IPS DF 6.9 (cell line): ENCODE measurements around the gene GAS7.
"Not testable (repeated sequence)": the region's sequence is repeated elsewhere in the genome, so short reads cannot be mapped to it uniquely, and the experiment has no call there.

Experiments used
- DNase-seq: peaks from one replicate; pipeline ENCODE4 v3.0.0-alpha.2; 2013; ENCODE audit warnings: low read depth, low spot score
- H3K27ac ChIP-seq: one replicate; pipeline ENCODE4 v1.5.1; 2013; ENCODE audit warnings: low read length, control low read depth
- H3K27me3 ChIP-seq: 2 replicates; pipeline ENCODE4 v1.6.1; 2013; ENCODE audit warnings: mild to moderate bottlenecking, low read length; ENCODE audit not compliant: control insufficient read depth, insufficient read depth
- H3K36me3 ChIP-seq: 2 replicates; pipeline ENCODE4 v1.6.1; 2013; ENCODE audit warnings: low read length; ENCODE audit not compliant: control insufficient read depth, insufficient read depth
- H3K4me1 ChIP-seq: 2 replicates; pipeline ENCODE4 v1.6.1; 2013; ENCODE audit warnings: low read length; ENCODE audit not compliant: control insufficient read depth, insufficient read depth
- H3K4me3 ChIP-seq: 2 replicates; pipeline ENCODE4 v1.5.1; 2013; ENCODE audit warnings: mild to moderate bottlenecking, low read length
- H3K9me3 ChIP-seq: 2 replicates; pipeline ENCODE4 v1.6.1; 2013; ENCODE audit warnings: low read length, inconsistent platforms; ENCODE audit not compliant: control insufficient read depth, insufficient read depth
- WGBS: extraction: QIAGEN DNeasy Blood & Tissue Kit; methylation state at CpG from one replicate; pipeline ENCODE4 v1.1.7; 2013; ENCODE audit warnings: mixed read lengths, missing lambda C conversion rate; ENCODE audit not compliant: insufficient read length, insufficient coverage; 5-methylcytosine and 5-hydroxymethylcytosine counted together

The GAS7 gene

DNA sequence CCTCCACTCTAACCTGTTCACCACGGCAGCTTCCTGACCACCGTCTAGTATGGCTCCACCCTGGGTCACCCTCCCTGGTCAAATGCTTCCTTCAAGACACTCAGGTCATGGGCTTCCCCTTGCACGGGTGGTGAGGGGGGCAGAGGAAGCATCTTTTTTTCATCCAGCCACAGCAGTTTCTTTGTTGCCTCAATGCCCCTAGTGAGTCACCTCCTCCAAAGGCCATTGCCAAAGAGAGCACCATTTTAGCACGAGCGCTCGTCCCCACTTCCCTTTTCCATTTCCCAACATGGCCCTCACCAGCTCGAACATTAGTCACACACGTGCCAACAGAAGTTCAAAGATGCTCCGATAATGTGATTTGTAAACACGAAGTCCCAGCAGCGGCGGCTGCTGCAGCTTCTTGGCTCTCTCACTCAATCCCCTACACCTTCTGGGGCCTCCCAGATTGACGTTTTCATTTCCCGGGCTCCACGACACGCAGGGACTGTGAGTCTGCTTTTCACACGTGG lies 134.6 kb downstream of the GAS7 start:
- no peak overlapping the region for H3K4me3 ChIP-seq
- DNase-seq: no peak
- H3K4me1 ChIP-seq: 0 out of 2 replicates have a peak, but pooled peaks cover 2% of the 10 kb centered on the region
- H3K9me3 ChIP-seq: no peaks in the 10 kb centered on the region
- no peaks in the 10 kb centered on the region for H3K36me3 ChIP-seq
- H3K27me3 ChIP-seq: no peaks in the 10 kb centered on the region
- H3K27ac ChIP-seq: no peak overlapping the region
- WGBS: no CpG with 5 or more reads among the region's 17 CpGs

DNA sequence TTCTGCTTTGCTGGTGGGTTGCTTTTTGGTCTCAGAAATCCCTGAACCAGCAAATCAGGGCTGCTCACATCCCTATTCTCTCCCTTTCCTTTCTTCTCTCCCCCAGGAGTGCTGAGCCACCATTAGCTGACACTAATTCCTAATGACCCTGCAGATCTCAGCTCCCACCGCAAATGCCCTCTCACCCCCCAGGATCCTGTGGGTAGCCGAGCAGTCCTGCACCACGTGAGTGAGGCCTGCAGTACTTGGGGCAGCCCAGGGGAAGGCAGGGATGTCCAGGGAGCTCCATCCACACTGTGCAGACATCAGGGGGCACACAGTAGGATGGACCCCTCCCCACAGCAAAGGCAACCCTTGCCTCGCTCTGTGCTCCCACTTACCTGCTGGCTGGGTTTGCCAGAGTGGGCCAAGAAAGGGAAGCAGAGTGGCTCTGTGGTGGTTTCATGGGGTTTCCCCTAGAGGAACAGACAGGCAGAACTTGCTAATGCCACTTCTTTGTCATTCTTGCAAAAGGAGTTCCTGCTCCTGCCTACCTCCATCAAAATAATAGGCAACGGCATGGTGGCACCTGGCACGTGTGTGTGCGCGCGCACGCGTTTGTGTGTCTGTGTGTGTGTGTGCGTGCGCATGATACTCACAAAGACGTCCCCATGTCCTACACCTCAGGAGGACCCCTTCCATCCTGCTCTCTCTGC lies 135.6 kb downstream of the GAS7 start:
- H3K27me3 ChIP-seq: no peaks in the 10 kb centered on the region
- no peak for DNase-seq
- no peak overlapping the region for H3K4me3 ChIP-seq
- no peaks in the 10 kb centered on the region for H3K9me3 ChIP-seq
- no peaks in the 10 kb centered on the region for H3K36me3 ChIP-seq
- no CpG with 5 or more reads among the region's 14 CpGs for WGBS
- no peak overlapping the region for H3K27ac ChIP-seq
- H3K4me1 ChIP-seq: 0 out of 2 replicates have a peak, but pooled peaks cover 2% of the 10 kb centered on the region

DNA sequence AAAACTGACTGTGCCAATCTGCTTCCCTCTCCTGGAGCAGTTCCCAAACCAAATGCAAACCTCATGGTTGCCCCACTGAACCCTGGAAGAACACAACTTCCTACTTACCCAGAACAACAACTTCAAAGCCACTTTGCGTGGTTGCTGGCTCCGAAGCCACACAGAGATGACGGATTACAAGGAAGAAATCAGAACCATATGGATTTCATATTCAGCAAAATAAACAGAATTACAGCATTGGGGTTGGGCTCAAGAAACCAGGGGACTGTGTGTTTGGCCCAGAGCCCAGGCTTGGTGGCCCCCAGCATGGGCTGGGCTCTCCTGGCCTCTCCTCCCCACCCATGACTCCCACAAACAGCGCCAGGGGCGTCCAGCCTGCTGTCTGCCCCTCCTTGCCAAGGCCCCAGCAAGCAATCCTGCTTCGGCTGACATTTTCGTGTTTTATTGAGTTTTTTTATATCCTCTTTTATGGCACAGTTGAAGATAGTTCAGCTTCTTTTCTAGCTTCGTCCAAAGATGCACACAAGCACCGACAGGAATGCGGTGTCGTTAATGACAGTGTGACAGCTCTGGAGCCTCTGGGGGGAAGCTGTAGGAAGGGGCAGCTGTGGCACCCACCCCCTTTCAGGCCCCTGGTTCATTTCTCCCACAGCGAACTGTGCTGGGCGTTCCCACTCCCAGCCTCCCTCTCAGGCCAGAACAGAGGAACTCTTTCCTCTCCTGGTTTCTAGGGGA lies 137.1 kb downstream of the GAS7 start:
- Histone ChIP-seq H3K27ac (no peak overlapping the region), H3K36me3 (no peaks in the 10 kb centered on the region), H3K4me3 (no peak overlapping the region), H3K27me3 (no peaks in the 10 kb centered on the region), H3K9me3 (no peaks in the 10 kb centered on the region), H3K4me1 (0 out of 2 replicates have a peak, but pooled peaks cover 2% of the 10 kb centered on the region)
- no peak for DNase-seq
- no CpG with 5 or more reads among the region's 13 CpGs for WGBS

DNA sequence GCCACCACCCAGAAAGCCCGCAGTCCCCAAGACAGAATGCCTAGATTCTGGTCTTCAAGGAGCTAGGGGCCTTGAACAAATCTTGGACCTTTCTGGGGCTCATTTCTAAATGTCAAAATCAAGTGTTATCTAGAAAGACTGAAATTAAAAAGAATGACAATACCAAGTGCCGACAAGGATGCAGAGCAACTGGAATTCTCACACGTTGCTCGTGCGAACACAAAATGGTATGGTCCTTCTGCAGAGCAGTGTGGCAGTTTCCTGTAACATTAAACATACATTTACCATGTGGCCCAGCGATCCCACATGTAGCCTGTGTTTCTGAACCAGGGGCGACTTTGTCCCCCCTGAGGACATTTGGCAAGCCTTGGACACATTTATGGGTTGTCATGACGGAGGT lies 137.9 kb downstream of the GAS7 start:
- no peak overlapping the region for H3K27ac ChIP-seq
- no peaks in the 10 kb centered on the region for H3K36me3 ChIP-seq
- H3K4me3 ChIP-seq: no peak overlapping the region
- 0 out of 2 replicates have a peak, but pooled peaks cover 2% of the 10 kb centered on the region for H3K4me1 ChIP-seq
- H3K27me3 ChIP-seq: no peaks in the 10 kb centered on the region
- no peaks in the 10 kb centered on the region for H3K9me3 ChIP-seq
- no peak for DNase-seq
- WGBS: no CpG with 5 or more reads among the region's 8 CpGs

DNA sequence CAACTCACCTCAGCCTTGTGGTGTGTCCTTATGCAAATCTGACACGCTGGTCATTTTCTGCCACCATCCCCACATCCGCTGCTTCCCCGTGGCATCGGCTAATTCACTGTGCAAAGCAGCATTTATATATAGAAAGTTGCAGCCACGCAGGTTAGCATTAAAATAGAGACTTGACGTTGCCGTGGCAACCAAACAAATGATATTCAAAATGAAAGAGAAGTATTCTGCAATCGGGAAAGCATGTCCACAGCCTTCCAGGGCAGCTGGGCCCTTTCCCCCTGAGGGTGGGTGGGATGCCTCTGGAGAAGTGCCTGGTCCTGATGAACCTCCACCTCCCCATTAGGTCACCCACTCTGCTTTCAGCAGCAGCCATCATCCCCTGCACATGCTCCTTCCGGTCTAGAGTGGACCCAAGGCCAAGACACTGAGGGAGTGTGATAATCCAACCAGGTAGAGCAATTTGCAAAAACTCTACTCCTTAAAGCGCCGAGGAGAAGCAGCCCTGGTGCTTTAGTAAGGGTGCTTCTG lies 138.7 kb downstream of the GAS7 start:
- Histone ChIP-seq H3K27ac (no peak overlapping the region), H3K9me3 (no peaks in the 10 kb centered on the region), H3K27me3 (no peaks in the 10 kb centered on the region), H3K4me3 (no peak overlapping the region), H3K4me1 (0 out of 2 replicates have a peak, but pooled peaks cover 2% of the 10 kb centered on the region), H3K36me3 (no peaks in the 10 kb centered on the region)
- WGBS: no CpG with 5 or more reads among the region's 11 CpGs
- DNase-seq: no peak

DNA sequence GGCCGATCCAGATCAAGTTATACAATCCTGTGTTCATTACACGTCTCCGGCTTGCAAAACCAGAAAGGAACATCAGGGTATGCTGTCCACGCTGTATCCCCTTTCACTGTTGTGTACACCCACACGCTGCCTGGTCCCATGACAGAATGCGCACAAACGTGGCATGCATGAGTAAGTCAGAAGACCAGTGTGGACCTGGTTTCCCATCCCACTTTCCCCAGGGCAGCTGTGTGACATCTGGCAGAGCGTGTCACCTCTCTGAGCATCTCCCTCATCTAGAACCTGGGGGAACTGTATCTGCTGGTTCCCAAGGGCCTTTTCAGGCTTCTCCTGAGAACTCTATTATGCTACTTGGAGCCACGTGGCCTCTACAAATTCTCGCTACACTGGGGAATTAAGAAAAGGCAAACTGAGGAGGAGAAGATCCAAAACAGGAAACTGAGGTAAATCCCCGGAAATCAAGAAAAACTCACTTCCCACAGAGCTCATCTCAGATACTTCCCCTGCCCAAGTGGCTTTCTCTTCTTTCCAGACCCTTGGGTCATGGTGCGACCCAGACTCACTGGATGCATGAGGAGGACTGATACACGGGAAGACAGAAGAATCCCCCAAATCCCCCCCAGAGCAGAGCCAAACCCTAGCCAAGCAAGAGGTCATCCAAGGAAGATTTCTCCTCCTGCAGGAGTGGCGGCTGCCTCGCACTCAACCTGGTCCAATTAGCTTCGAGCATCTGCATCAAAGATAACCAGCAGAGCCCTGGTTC lies 139.3 kb downstream of the GAS7 start:
- H3K4me1 ChIP-seq: 0 out of 2 replicates have a peak, but pooled peaks cover 2% of the 10 kb centered on the region
- no peak for DNase-seq
- no peak overlapping the region for H3K27ac ChIP-seq
- H3K4me3 ChIP-seq: no peak overlapping the region
- no peaks in the 10 kb centered on the region for H3K9me3 ChIP-seq
- WGBS: no CpG with 5 or more reads among the region's 16 CpGs
- no peaks in the 10 kb centered on the region for H3K36me3 ChIP-seq
- H3K27me3 ChIP-seq: no peaks in the 10 kb centered on the region

DNA sequence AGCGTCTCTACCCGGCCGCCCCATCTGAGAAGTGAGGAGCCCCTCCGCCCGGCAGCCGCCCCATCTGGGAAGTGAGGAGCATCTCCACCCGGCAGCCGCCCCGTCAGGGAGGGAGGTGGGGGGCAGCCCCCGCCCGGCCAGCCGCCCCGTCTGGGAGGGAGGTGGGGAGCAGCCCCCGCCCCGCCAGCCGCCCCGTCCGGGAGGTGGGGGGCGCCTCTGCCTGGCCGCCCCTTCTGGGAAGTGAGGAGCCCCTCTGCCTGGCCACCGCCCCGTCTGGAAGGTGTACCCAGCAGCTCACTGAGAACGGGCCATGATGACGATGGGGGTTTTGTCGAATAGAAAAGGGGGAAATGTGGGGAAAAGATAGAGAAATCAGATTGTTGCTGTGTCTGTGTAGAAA lies 140.9 kb downstream of the GAS7 start:
- H3K36me3 ChIP-seq: not testable (repeated sequence)

DNA sequence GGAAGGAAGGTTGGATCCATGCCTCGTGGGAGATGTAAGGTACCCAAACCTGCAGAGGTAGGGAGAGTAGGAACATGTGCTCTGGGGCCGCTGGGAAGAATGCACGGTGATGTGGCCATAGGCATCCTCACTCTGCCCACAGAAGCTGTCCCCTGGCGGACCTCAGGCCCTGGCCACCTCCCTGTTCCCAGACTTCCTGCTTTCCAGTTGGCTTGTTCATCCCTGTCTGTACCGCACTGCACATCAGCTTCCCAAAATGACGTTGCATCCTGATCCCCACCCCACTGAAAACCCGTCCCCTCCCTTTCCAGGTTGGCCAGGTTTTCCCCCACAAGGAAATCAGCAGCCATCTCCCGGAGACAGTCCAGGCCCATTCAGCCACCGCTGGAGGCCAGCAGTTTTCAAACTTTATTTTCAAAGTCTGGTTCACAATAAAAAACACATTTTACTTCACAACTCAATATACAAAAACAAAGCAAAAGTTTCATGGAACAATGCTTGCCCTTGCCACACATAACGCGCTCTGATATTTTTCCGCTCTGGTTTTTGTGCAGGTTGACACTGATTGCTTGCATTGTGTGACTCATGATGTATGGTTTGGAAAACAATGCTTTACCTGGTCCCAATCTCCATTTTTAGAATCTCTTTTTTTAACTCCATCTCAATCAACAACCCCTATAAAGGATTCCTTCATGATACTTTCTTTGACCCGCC lies 143.0 kb downstream of the GAS7 start:
- no peaks in the 10 kb centered on the region for H3K9me3 ChIP-seq
- H3K27ac ChIP-seq: no peak overlapping the region
- H3K36me3 ChIP-seq: no peaks in the 10 kb centered on the region
- no peaks in the 10 kb centered on the region for H3K4me1 ChIP-seq
- H3K27me3 ChIP-seq: no peaks in the 10 kb centered on the region
- no peak for DNase-seq
- WGBS: no CpG with 5 or more reads among the region's 13 CpGs
- no peak overlapping the region for H3K4me3 ChIP-seq

More for the DNA sequence above, 140.9 kb downstream of the GAS7 start:
- H3K27ac ChIP-seq, DNase-seq, H3K4me3 ChIP-seq, H3K9me3 ChIP-seq, H3K27me3 ChIP-seq, H3K4me1 ChIP-seq: not testable (repeated sequence)
- no CpG with 5 or more reads among the region's 25 CpGs for WGBS

DNA sequence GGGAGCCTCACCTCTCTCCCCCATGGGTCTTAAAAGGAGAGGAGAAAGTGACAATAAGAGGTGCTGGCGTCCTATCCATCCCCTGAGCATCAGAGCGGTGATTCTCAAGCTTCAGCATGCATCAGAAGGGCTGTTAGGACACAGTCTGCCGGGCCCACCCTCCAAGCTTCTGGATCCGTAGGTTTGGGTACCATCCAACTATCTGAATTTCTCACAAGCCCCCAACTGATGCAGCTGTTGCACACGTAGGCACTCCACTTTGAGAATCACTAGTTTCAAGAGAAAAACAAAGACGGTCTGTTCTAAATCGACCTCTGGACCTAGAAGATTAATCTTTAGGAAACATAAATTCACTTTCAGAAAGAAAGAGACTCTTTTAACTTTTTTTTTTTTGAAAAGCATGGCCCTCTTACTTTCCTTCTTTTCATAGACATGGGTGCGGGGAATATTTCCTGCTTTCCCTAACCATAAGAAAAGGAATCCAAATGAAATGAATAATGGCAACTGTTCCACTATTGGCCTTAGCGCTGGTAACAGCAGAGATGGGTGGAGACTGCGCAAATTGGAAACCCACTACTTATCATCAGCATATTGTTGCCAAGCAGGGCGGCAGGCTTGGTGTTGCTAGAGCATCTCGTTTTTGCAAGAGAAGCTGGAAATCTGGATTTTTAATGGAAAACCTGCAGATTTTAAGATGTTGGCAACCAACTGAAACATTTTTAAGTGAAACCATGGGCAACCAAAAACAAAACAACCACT lies 144.4 kb downstream of the GAS7 start:
- no peaks in the 10 kb centered on the region for H3K36me3 ChIP-seq
- WGBS: no CpG with 5 or more reads among the region's 12 CpGs
- H3K9me3 ChIP-seq: no peaks in the 10 kb centered on the region
- H3K4me3 ChIP-seq: no peak overlapping the region
- H3K27ac ChIP-seq: no peak overlapping the region
- DNase-seq: no peak
- no peaks in the 10 kb centered on the region for H3K4me1 ChIP-seq
- H3K27me3 ChIP-seq: no peaks in the 10 kb centered on the region
